ENCODE results near the gene ADAM12.

DNA sequence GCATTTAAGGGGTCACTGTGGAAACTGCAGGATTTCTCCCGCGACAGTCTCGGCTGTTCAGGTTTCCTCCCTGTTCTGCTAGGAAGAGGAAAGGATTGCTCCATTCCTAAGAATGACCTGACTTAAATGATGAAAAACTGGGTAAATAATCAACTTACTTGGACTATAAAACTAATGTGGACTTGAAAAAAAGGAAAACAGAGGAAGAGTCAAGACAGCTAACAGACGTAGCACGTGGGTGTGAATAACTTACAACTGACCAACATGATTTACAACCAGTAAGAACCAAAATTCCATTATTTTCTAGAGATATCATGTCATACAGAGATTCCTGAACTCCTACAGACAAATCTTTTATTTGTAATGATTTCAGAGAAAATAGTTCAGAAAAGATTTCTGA lies 93.8 kb downstream of the ADAM12 start:
- TF ChIP-seq, protein P1, sequence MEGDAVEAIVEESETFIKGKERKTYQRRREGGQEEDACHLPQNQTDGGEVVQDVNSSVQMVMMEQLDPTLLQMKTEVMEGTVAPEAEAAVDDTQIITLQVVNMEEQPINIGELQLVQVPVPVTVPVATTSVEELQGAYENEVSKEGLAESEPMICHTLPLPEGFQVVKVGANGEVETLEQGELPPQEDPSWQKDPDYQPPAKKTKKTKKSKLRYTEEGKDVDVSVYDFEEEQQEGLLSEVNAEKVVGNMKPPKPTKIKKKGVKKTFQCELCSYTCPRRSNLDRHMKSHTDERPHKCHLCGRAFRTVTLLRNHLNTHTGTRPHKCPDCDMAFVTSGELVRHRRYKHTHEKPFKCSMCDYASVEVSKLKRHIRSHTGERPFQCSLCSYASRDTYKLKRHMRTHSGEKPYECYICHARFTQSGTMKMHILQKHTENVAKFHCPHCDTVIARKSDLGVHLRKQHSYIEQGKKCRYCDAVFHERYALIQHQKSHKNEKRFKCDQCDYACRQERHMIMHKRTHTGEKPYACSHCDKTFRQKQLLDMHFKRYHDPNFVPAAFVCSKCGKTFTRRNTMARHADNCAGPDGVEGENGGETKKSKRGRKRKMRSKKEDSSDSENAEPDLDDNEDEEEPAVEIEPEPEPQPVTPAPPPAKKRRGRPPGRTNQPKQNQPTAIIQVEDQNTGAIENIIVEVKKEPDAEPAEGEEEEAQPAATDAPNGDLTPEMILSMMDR (IDR thresholded peaks at IDR 0.05; ENCODE audit: poor library complexity, severe bottlenecking), result no peak
- TF ChIP-seq POLR2AphosphoS5 (IDR thresholded peaks at IDR 0.05) (no peak), EZH2 (IDR thresholded peaks at IDR 0.05; ENCODE audit: borderline replicate concordance, insufficient read depth, low read length, poor library complexity, severe bottlenecking) (no peak), MXI1 (conservative IDR thresholded peaks at IDR 0.05; ENCODE audit: poor library complexity, severe bottlenecking) (no peak), EP300 (conservative IDR thresholded peaks at IDR 0.05; ENCODE audit: poor library complexity, severe bottlenecking) (no peak), REST (IDR thresholded peaks at IDR 0.05; ENCODE audit: borderline replicate concordance) (no peak)
